H9 (cell line): ENCODE data around the gene ORC2. TPM values are rescaled to one million over a fixed set of nuclear protein-coding genes. Genes with fewer than 3 reads are reported as not detected.

Experiments
- DNase-seq: peaks from one replicate; pipeline ENCODE4 v3.0.0-alpha.2; 2017
- H2AFZ ChIP-seq: one replicate; pipeline ENCODE4 v1.6.1; 2013; ENCODE audit warnings: mild to moderate bottlenecking, low read length, control low read depth, moderate library complexity
- H2AK5ac ChIP-seq: 2 replicates; pipeline ENCODE4 v1.6.1; 2013; ENCODE audit warnings: low read length, control low read depth, mixed read lengths; ENCODE audit not compliant: insufficient read length
- H2BK120ac ChIP-seq: one replicate; pipeline ENCODE4 v1.6.1; 2013; ENCODE audit warnings: low read depth, mild to moderate bottlenecking, low read length, control low read depth, inconsistent platforms; ENCODE audit not compliant: poor library complexity, severe bottlenecking
- H2BK12ac ChIP-seq: 2 replicates; pipeline ENCODE4 v1.6.1; 2013; ENCODE audit warnings: low read length, control low read depth, mixed read lengths, low read depth; ENCODE audit not compliant: insufficient read length
- H2BK15ac ChIP-seq: 2 replicates; pipeline ENCODE4 v1.6.1; 2013; ENCODE audit warnings: low read depth, low read length, control low read depth
- H2BK20ac ChIP-seq: one replicate; pipeline ENCODE4 v1.6.1; 2013; ENCODE audit warnings: low read depth, mild to moderate bottlenecking, low read length, control low read depth, inconsistent platforms; ENCODE audit not compliant: poor library complexity, severe bottlenecking
- H2BK5ac ChIP-seq: 2 replicates; pipeline ENCODE4 v1.6.1; 2013; ENCODE audit warnings: low read length, control low read depth, mixed read lengths; ENCODE audit not compliant: insufficient read length
- H3K14ac ChIP-seq: 2 replicates; pipeline ENCODE4 v1.6.1; 2013; ENCODE audit warnings: low read length, control low read depth; ENCODE audit not compliant: insufficient read depth
- H3K18ac ChIP-seq: 2 replicates; pipeline ENCODE4 v1.6.1; 2013; ENCODE audit warnings: low read depth, mild to moderate bottlenecking, mixed read lengths, low read length, control low read depth; ENCODE audit not compliant: insufficient read length
- H3K23ac ChIP-seq: 2 replicates; pipeline ENCODE4 v1.6.1; 2013; ENCODE audit warnings: low read length, control low read depth, mixed read lengths, low read depth; ENCODE audit not compliant: insufficient read length
- H3K23me2 ChIP-seq: 2 replicates; pipeline ENCODE4 v1.6.1; 2013; ENCODE audit warnings: low read depth, mild to moderate bottlenecking, mixed read lengths, low read length, control low read depth; ENCODE audit not compliant: insufficient read length, poor library complexity, severe bottlenecking
- H3K27ac ChIP-seq: 2 replicates; pipeline ENCODE4 v1.5.1; 2013; ENCODE audit warnings: low read length, control low read depth, mixed read lengths, low read depth; ENCODE audit not compliant: insufficient read length
- H3K27me3 ChIP-seq: 2 replicates; pipeline ENCODE4 v1.6.1; 2013; ENCODE audit warnings: low read length, control low read depth, inconsistent platforms; ENCODE audit not compliant: insufficient read depth
- H3K4ac ChIP-seq: 2 replicates; pipeline ENCODE4 v1.6.1; 2013; ENCODE audit warnings: low read depth, mild to moderate bottlenecking, control low read depth, inconsistent platforms, low read length, moderate library complexity
- H3K4me1 ChIP-seq: 2 replicates; pipeline ENCODE4 v1.6.1; 2013; ENCODE audit warnings: low read length, control low read depth, inconsistent platforms; ENCODE audit not compliant: insufficient read depth
- H3K4me2 ChIP-seq: 2 replicates; pipeline ENCODE4 v1.6.1; 2013; ENCODE audit warnings: low read length, control low read depth, mixed read lengths; ENCODE audit not compliant: insufficient read length, insufficient read depth
- H3K56ac ChIP-seq: 2 replicates; pipeline ENCODE4 v1.6.1; 2013; ENCODE audit warnings: low read depth, mild to moderate bottlenecking, mixed read lengths, low read length, control low read depth; ENCODE audit not compliant: insufficient read length
- H3K79me1 ChIP-seq: 2 replicates; pipeline ENCODE4 v1.6.1; 2013; ENCODE audit warnings: low read depth, mild to moderate bottlenecking, moderate library complexity, low read length, control low read depth, inconsistent platforms; ENCODE audit not compliant: insufficient read depth, poor library complexity, severe bottlenecking
- H3K79me2 ChIP-seq: 2 replicates; pipeline ENCODE4 v1.6.1; 2013; ENCODE audit warnings: low read length, control low read depth, inconsistent platforms; ENCODE audit not compliant: insufficient read depth
- H3K9ac ChIP-seq: 2 replicates; pipeline ENCODE4 v1.6.1; 2013; ENCODE audit warnings: low read length, control low read depth, mixed read lengths; ENCODE audit not compliant: insufficient read length; ENCODE audit errors: extremely low read depth
- H3K9me3 ChIP-seq: one replicate; pipeline ENCODE4 v1.6.1; 2013; ENCODE audit warnings: low read depth, low read length, inconsistent platforms; ENCODE audit not compliant: control insufficient read depth
- H3T11ph ChIP-seq: one replicate; pipeline ENCODE4 v1.6.1; 2013; ENCODE audit warnings: mild to moderate bottlenecking, low read length, control low read depth, inconsistent platforms
- H4K20me1 ChIP-seq: one replicate; pipeline ENCODE4 v1.6.1; 2013; ENCODE audit not compliant: control insufficient read depth, insufficient read length, insufficient read depth
- H4K5ac ChIP-seq: 2 replicates; pipeline ENCODE4 v1.6.1; 2013; ENCODE audit warnings: low read depth, mild to moderate bottlenecking, mixed read lengths, low read length, control low read depth; ENCODE audit not compliant: insufficient read length
- H4K8ac ChIP-seq: replicated peaks from 2 replicates; pipeline ENCODE4 v1.6.1; 2013; ENCODE audit warnings: low read length, control low read depth, mixed read lengths, low read depth; ENCODE audit not compliant: insufficient read length
- H4K91ac ChIP-seq: 2 replicates; pipeline ENCODE4 v1.6.1; 2013; ENCODE audit warnings: low read depth, mild to moderate bottlenecking, moderate library complexity, mixed read lengths, low read length, control low read depth; ENCODE audit not compliant: insufficient read length
- H3K27ac Mint-ChIP-seq, 3 experiments: 2 replicates in 2 of 3; 3 replicates in 1 of 3; pipeline ENCODE4 v1.8.0; 2020 to 2021; ENCODE audit warnings: mixed read lengths in 3 of 3, mild to moderate bottlenecking in 1 of 3, moderate library complexity in 1 of 3
- H3K27me3 Mint-ChIP-seq: 2 replicates; pipeline ENCODE4 v1.8.0; 2021; ENCODE audit warnings: low read depth, mild to moderate bottlenecking, moderate library complexity, mixed read lengths
- H3K36me3 Mint-ChIP-seq, 3 experiments: 2 replicates in 2 of 3; 3 replicates in 1 of 3; pipeline ENCODE4 v1.8.0; 2020 to 2021; ENCODE audit warnings: low read depth in 3 of 3, mixed read lengths in 3 of 3; ENCODE audit not compliant: insufficient read depth in 1 of 3
- H3K4me1 Mint-ChIP-seq, 2 experiments: 2 replicates each; pipeline ENCODE4 v1.8.0; 2020; ENCODE audit warnings: mixed read lengths in 2 of 2
- H3K4me3 Mint-ChIP-seq, 2 experiments: 2 replicates in 1 of 2; 3 replicates in 1 of 2; pipeline ENCODE4 v1.8.0; 2020 to 2021; ENCODE audit warnings: mild to moderate bottlenecking in 2 of 2, mixed read lengths in 2 of 2, moderate library complexity in 1 of 2
- H3K9me3 Mint-ChIP-seq, 2 experiments: 2 replicates in 1 of 2; 3 replicates in 1 of 2; pipeline ENCODE4 v1.8.0; 2020; ENCODE audit warnings: mild to moderate bottlenecking in 2 of 2, mixed read lengths in 2 of 2, moderate library complexity in 1 of 2
- CTCF ChIP-seq: fragments of 200-600 bp; sonication (generic); conservative IDR thresholded peaks from 3 replicates; pipeline ENCODE4 v1.8.0; 2021; ENCODE audit warnings: antibody characterized with exemption, mild to moderate bottlenecking
- WGBS: extraction: QIAGEN DNeasy Blood & Tissue Kit; methylation state at CpG from one replicate; pipeline ENCODE4 v1.1.7; 2013; ENCODE audit warnings: missing lambda C conversion rate, low lambda C conversion rate, mixed read lengths; ENCODE audit not compliant: insufficient read length; ENCODE audit errors: extremely low coverage; 5-methylcytosine and 5-hydroxymethylcytosine counted together
- total RNA-seq: library from RNA; stranded (reverse); gene quantifications from 2 replicates; pipeline ENCODE4 v1.2.1, GENCODE V29; 2021

Gene ORC2
- total RNA-seq, 1 experiment from 2014 or later, result 65.2 TPM

GRCh38 chr2:201008296-201008829 is 44.9 kb upstream of the ORC2 start:
- Histone ChIP-seq H3K9me3 (no peaks in the 10 kb centered on the region), H2AFZ (no peak overlapping the region), H2BK120ac (no peak overlapping the region), H4K91ac (no peak overlapping the region), H3K14ac (no peak overlapping the region), H3K23me2 (no peaks in the 10 kb centered on the region), H3K27me3 (no peaks in the 10 kb centered on the region), H3K4ac (no peak overlapping the region), H3K56ac (no peak overlapping the region), H4K8ac (no peak overlapping the region), H3K23ac (no peak overlapping the region), H4K20me1 (no peaks in the 10 kb centered on the region), H3K27ac (no peak overlapping the region), H2BK15ac (no peak overlapping the region), H3K18ac (no peak overlapping the region), H3K79me2 (no peaks in the 10 kb centered on the region), H3T11ph (no peak overlapping the region), H3K9ac (no peak overlapping the region), H4K5ac (no peak overlapping the region), H3K79me1 (no peaks in the 10 kb centered on the region), H2BK12ac (no peak overlapping the region), H3K4me2 (no peak overlapping the region), H2BK20ac (no peak overlapping the region), H2AK5ac (no peak overlapping the region), H2BK5ac (no peak overlapping the region), H3K4me1 (no peaks in the 10 kb centered on the region)
- no peak overlapping the region for H3K4me3 Mint-ChIP-seq
- TF ChIP-seq CTCF, result no peak
- no peaks in the 10 kb centered on the region for H3K4me1 Mint-ChIP-seq
- no peaks in the 10 kb centered on the region for H3K27me3 Mint-ChIP-seq
- WGBS, result no CpG with 5 or more reads among the region's 2 CpGs
- H3K9me3 Mint-ChIP-seq, result no peaks in the 10 kb centered on the region
- H3K27ac Mint-ChIP-seq, result no peak overlapping the region
- H3K36me3 Mint-ChIP-seq, result peaks cover 0 to 2% (median 0%) of the 10 kb centered on the region in 3 experiments; a peak in 3 of 7 replicates
- no peak for DNase-seq
